CD4-positive, alpha-beta T cell treated with Interleukin-12 subunit alpha and Interleukin-12 subunit beta, for 1 hour (primary cell): Measurements from ENCODE around the gene FAM216B.
"Not testable (repeated sequence)": the region's sequence is repeated elsewhere in the genome, so short reads cannot be mapped to it uniquely, and the experiment has no call there.

ENCODE experiments used
- DNase-seq: peaks from one replicate; pipeline ENCODE4 v3.0.0-alpha.2; 2020

The FAM216B gene

GRCh38 chr13:42788601-42789000, 7.2 kb downstream of the FAM216B start:
- DNase-seq = no peak

DNA sequence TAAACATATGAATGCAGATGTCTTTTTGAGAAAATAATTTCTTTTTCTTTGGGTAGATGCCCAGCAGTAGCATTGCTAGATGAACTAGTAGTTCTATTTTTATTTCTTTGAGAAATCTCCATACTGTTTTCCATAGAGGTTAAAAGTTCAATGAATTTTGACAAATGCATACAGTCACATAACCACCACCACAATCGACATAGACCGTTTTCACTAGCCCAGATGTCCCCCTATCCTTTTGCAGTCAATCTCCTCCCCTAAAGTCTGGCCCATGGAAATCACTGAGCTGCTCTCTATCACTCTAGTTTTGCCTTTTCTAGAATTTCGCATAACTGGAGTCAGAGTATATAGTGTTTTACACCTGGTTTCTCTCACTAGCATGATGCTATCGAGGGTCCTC, 10.8 kb downstream of the FAM216B start:
- no peak for DNase-seq

DNA sequence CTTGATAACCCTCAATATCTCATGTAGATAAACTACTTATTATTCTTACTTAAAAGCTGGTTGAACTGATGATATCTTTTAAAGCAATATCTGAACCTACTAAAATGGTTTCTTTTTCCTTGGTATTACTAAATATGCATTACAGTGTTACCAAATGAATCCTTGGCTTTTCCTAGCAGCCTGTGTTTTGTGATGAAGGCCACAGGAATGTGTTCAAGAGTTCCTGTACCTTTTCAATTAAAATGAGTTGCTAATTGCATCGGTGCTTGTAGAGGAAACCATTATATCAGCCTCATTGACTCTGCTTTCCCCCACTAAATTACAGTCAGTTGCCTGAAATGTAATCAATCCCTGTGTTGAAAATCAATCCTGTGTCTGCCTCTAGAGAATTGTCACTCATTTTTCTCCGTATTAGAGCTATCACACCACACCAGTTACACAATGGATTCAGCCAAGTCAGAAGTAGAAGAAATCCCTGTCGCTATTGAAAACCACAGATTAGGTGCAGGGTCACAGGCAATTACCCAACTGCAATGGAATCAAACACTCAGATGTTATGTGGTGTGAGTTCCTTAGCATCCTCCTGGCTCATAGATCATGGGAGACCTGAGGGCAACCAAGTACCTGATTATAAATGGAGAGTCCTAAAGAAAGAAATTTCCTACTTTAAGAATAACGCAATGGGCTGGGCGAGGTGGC, 13.3 kb downstream of the FAM216B start:
- DNase-seq = no peak

GRCh38 chr13:42795666-42796065, 14.3 kb downstream of the FAM216B start:
- DNase-seq = no peak

DNA sequence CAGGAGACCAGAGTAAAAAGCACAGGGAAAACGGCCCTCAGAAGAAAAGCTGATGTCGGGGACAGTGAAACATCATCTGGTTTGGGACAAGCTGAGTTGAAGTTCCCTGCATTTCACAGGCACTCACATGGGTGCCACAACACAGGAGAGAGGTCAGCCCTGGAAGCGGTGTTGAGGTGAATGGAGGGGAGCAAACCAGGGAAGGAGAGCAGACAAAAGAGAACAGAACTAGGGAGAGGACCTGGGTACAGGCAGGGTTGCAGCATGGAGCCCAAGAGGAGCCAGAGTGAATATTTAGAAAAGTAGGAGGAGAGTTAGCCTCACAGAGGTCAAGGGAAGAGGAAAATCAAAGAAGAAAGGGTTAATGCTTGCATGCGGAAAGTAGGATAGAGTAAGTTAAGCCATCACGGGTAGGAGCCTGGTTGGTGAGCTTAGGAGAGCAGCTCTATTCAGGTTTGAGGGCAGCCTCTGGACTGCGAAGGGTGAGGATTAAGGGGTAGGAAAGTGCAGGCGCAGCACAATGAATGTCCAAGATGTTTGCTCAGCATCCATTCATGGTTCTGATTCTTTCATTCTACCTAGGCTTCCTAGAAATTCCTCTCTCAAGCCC, 15.5 kb downstream of the FAM216B start:
- no peak for DNase-seq

GRCh38 chr13:42798118-42798517, 16.7 kb downstream of the FAM216B start:
- DNase-seq = no peak

DNA sequence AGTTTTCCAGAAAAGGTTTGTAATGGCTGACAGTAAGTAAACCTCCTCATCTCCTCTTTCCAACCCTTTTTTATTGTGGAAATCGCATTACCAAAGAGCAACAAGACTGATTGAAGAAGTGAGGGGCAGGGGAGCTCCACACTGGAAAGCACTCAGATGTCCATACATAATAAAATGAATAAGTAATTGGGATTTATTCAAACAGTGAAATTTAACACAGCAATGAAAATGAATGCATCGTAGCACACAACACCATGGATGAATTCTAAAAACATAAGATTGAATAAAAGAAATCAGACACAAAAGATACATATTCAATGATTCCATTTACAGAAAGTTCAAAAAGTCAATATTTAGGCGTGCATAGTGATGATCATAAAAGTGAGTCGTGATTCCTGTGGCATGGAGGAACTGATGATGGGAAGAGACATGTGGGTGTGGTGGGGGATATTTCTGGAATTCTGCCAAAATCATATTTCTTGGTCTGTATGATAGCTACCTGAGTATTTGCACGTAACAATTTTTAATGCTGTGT, 18.8 kb downstream of the FAM216B start:
- no peak for DNase-seq

DNA sequence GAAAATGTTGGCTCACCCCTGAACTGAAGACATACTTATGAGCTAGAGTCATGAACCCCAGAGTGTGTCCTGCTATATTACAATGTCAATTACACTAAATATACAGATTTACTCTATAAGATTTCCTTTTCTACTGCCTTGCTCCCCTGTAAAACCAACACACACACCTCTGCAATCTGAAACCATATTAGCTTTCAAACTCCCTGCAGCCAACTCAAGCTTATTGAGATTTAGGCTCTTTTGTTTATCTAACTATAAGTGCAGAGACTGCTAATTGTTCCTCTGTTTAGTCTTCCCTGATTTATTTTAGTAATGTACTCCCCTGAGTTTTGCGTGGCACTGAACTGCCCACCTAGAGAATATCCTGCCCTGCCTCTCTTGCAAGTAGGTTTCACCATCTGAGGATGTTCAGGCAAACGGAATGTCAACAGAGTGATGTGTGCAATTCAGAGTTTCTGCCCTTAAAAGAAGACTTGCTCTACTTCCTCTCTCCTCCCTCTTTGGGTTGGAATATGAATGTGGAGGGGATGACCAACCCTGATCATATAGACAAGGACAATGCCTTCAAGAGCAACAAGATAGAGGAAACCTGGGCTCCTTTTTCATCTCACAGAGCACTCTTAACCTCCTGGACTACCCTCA, 22.3 kb downstream of the FAM216B start:
- DNase-seq = no peak

DNA sequence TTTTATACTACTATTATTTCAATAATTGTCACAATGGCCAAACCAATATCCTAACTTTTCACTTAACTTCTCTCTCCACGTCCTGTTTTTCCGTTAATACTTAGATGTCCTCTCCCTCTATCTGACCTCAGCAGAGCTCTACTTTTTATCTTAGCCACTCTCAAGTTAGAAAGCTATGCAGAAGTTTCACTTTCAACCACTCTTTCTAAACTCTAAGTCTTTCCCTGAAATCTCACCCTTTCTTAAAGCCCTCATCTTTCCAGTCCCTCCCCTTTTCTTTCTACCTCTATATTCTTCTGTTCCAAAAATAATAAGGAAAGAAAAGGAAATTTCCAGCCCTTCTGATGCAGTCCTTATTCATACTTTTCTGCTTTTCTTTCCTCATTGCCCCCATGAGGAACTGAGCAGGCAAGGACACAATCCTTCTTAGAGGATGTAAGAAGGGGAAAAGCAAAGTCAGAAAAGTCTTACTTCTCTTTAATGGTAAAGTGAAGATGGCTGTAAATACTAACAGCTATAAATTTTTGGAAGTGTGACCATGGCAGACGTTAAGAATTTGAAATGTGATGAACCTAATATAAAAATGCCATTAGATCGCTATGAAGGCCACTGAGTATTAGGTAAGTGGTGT, 23.0 kb downstream of the FAM216B start:
- DNase-seq = no peak

GRCh38 chr13:42807241-42807640, 25.9 kb downstream of the FAM216B start:
- no peak for DNase-seq

DNA sequence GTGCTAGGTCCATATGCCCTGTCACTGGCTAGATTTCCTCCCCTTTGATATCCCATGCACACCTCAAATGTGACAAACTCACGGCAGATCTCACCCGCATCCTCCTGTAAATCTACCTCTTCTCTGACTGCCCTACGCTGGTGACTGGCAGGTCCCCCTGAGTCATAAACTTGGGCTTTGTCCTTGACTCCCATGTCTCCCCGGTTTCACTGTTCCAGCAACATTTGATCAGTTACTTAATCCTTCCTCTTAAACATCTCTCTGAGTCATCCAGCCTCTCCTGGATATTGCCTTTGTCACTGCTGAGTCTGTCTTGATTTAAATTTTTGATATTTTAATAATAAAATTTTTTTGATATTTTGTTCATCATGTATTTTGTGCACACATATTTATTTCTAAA, 26.5 kb downstream of the FAM216B start:
- DNase-seq = no peak

DNA sequence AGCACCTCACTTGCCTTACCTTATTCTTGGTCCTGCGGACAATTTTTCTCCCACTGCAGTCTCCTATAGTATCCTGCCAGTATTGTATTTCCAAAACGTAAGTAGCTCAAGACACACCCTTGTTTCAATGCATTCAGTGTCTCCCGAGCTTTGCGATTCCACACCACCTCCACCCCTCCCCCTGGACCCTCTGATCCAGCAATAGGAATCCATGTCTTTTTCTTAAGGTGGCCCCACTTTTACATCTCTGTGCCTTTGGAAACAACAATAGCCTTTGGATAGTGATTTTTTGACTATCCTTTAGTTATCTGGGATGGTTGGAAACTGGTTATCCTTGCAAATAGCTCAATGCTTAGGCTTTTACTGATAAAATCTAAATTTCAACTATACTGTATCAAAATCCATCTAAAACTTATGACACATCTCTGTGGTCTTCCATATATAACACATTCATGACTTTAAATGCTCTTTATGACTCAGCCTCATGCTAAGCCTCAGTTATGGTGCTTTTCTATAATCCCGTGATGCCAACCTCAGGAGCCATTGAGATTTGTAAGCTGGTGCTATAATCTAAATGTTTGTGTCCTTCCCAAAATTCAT, 27.1 kb downstream of the FAM216B start:
- DNase-seq = no peak

GRCh38 chr13:42812316-42812715, 30.9 kb downstream of the FAM216B start:
- no peak for DNase-seq

DNA sequence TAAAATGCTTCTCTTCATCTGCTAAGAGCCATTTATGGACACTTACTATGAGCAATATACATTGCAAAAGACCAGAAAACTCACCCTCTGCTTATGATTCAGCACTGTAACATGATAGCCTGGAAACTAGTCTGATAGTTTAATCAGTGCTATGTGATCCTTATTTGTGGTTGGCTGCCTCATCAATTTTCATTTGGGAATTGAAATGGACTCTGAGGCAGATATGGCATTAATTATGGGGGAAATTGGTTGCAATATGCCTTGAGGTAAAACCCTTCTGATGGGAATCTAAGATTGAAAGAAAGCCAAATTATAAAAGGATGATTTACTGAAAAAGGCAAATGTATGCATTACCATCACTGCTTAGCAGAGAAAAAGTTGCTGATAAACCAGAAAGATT, 33.5 kb downstream of the FAM216B start:
- DNase-seq = no peak

- no peak for DNase-seq
Measured at GRCh38 chr13:42815681-42816080, 34.3 kb downstream of the FAM216B start.

DNA sequence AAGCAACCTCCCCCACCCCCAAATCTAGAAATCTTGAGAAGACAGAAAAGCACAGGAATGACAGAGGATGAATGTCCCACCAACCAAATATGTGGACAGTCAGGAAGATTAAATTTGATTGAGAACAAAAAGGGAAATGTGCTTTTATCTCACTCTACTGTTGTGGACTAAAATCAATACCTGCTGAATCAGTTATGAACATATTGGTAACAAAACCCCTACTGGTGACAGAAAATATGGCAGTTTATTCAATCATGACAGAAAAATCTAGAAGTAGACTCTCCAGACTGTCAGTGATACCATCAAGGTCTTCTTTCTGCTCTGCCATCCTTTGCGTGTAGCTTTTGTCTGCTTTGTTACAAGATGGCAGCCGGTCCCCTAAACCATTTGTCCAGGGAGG, 35.2 kb downstream of the FAM216B start:
- DNase-seq = no peak

DNA sequence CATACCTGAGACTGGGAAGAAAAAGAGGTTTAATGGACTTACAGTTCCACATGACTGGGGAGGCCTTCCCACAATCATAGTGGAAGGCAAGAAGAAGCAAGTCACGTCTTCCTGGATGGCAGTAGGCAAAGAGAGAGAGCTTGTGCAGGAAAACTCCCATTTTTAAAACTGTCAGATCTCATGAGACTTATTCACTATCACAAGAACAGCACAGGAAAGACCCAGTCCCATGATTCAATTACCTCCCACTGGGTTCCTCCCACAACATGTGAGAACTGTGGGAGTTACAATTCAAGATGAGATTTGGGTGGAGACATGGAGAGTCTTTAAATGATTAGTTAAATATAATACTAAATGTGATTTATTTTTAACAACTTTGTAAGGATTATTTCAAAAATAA, 38.3 kb downstream of the FAM216B start:
- DNase-seq = not testable (repeated sequence)

GRCh38 chr13:42820451-42820850, 39.1 kb downstream of the FAM216B start:
- DNase-seq = no peak

DNA sequence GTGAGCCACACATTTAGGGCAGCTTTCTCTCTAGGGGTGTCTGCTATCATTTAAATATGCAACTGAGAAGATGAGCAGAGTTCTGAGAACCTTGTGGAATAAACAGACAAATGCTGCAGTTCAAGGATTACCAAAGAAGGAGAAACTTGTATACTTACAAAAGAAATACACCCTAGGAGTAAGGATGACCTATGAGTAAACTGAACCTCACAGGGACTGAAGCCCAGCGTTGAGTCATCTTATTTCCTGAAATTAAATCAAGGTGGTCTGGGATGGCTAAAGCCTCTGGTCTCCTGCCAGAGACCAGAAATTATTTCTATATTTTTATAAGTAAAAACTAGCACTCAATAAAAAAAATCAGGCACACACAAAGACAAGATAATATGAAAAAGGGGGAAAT, 40.1 kb downstream of the FAM216B start:
- DNase-seq = no peak

DNA sequence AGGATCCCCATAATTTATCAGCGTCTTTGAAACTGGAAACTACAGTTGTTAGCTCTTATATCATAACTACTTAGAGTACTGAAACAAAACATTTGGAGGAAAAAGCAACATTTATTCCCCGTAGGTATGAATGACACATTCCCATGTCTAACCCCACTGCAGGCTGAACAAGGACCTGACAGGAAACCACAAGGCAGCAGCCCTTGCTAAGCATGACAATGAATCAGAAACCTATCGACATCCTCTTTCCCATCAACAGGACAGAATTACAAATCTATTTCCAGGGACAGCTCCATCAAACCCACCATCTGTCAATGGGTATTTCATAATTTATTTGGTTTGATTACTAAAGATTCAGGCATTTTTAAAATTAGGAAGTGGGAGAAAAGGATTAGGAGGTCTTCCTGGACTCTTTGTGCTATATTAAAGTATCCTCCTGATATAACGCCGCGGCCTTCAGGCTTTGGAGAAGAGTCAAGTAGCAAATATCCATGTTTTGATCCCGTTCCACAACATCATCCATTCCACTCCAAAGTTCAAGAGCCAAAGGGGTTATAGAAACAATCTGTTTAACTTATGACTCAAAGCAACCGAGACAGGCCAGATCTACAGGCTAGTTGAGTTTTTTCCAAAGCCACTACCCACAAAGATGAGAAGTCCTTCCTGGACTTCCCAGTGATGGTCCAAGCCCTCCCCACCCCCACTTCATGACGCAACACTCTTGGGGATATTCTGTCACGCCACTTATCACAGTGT, 51.1 kb downstream of the FAM216B start:
- DNase-seq = no peak

- DNase-seq = no peak
Measured at GRCh38 chr13:42834946-42835345, 53.6 kb downstream of the FAM216B start.

- no peak for DNase-seq
Measured at GRCh38 chr13:42836930-42837690, 55.7 kb downstream of the FAM216B start.
